ENCODE data around the gene ZNF385B.
A peak's percentile ranks its signal among the peaks of the same experiment; 100 is the strongest.

ZNF385B gene

DNA sequence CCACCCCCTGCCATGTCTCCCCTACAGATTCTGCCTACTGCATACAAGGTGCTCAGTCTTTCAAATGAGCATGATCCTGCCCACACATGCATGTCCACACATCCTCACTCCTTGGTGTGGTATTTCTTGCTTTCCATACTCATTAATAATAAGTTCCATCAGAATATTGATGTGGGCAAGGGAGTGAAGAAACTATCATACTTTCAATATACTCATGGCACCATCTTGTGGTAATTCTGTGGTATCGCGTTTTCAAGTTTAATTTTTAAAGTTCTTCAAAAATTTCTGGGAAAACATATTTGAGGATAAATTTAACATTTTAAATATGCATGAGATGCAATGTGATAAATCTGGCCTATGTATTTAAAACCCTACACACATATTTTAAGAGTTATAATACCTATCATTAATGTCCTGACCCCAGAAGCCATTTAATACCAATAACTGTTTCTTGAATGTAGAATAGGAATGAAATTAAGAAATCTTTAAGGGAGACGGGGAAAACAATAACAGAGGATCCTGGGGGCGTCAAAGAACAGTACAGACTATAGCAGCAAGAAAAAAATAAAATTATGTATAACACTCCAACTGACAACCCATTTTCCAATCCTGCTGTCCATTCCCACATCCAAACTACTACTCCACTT lies 110.1 kb downstream of the ZNF385B start:
- no peak for DNase-seq (ENCODE audit: extremely low read depth, low read depth)

DNA sequence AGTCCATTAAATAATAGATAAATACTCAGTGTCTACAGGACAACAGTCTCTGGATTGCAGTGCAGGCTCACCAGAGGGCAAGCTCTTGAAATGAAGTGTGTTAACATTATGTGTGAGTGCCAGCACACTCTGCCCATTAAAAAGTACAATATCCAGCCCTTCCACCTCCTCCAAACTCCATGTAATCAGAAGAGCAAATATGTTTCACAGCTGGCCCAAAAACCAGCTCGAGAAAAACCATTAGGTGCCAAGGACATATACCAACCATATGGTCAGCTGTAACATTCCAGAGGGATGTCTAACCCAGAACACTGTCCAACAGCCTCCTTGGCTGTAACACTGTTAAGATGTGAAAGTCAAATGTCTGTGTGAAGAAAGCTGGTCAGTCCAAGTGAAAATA lies 112.2 kb downstream of the ZNF385B start:
- DNase-seq (ENCODE audit: extremely low read depth, low read depth) = no peak
- TF ChIP-seq, protein P1, sequence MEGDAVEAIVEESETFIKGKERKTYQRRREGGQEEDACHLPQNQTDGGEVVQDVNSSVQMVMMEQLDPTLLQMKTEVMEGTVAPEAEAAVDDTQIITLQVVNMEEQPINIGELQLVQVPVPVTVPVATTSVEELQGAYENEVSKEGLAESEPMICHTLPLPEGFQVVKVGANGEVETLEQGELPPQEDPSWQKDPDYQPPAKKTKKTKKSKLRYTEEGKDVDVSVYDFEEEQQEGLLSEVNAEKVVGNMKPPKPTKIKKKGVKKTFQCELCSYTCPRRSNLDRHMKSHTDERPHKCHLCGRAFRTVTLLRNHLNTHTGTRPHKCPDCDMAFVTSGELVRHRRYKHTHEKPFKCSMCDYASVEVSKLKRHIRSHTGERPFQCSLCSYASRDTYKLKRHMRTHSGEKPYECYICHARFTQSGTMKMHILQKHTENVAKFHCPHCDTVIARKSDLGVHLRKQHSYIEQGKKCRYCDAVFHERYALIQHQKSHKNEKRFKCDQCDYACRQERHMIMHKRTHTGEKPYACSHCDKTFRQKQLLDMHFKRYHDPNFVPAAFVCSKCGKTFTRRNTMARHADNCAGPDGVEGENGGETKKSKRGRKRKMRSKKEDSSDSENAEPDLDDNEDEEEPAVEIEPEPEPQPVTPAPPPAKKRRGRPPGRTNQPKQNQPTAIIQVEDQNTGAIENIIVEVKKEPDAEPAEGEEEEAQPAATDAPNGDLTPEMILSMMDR (IDR thresholded peaks at IDR 0.05; ENCODE audit: low read depth, low read length) = no peak

More for the DNA sequence above, 110.1 kb downstream of the ZNF385B start:
- TF ChIP-seq, protein P1 (IDR thresholded peaks at IDR 0.05; ENCODE audit: low read depth, low read length) = peak; percentile 56

DNA sequence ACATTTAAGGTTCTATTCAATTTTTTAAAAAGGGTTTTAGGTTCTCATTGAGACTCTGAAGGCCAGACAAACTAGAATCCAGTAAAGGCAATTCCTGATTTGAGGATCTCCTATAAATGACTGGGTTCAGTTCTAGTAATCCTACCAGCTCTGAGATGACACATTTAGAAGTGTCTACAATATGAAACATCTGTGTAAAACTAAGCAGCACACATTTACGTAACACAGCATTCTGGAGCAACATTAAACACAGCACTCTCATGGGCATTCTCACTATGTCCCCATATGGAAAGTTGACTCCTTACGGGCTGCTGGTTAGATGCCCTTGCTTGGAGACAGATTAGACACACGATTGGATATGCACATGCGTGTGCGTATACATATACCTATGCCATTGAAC lies 114.4 kb downstream of the ZNF385B start:
- DNase-seq (ENCODE audit: extremely low read depth, low read depth) = no peak

DNA sequence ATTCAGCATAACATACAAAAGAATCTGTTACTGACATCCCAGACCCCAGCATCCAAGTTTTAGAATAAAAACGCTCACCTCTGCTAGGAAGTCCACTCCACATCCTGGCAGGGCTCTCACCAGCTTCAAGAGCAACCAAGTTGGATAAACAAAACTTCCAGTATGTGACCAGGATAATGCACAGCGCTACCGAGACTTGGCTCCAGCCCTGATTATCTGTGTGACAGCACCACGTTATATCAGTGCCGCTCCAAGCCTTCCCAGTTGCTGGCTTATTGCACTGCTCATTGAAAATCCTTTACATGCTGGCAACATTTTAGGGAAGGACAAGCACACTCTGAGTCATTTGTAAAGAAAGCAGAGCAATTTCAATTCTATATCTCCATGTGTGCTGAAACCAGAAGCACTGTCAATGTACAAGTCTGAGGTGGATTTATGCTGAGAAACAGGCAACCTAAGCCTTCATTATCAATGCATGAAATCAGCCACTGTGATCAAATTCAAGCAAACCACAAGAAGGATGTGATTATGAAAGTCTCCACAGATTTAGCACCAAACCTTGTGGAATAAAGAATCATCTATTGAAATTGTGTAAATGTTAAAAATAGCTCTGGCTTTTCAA lies 115.7 kb downstream of the ZNF385B start:
- no peak for DNase-seq (ENCODE audit: extremely low read depth, low read depth)
- TF ChIP-seq, protein P1 (IDR thresholded peaks at IDR 0.05; ENCODE audit: low read depth, low read length) = no peak

More for the DNA sequence above, 114.4 kb downstream of the ZNF385B start:
- TF ChIP-seq, protein P1 (IDR thresholded peaks at IDR 0.05; ENCODE audit: low read depth, low read length) = no peak

DNA sequence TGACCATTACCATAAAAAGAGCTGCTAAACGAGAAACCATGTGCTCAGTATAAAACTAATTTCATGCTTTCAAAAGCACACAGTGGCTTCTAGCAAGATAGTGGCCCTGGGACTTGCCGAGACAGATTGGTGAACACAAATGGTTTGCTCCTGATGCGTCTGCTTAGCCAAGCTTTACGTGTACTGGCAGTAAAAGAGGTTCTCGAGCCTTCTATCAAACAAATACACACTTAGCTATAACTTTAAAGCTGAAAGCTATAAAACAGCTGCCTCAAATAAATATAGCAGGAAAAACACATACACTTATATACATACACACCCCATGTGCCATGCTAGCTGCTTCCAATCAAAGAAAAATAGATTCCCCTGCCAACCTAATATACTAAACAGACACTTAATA lies 117.0 kb downstream of the ZNF385B start:
- TF ChIP-seq, protein P1 (IDR thresholded peaks at IDR 0.05; ENCODE audit: low read depth, low read length) = no peak

DNA sequence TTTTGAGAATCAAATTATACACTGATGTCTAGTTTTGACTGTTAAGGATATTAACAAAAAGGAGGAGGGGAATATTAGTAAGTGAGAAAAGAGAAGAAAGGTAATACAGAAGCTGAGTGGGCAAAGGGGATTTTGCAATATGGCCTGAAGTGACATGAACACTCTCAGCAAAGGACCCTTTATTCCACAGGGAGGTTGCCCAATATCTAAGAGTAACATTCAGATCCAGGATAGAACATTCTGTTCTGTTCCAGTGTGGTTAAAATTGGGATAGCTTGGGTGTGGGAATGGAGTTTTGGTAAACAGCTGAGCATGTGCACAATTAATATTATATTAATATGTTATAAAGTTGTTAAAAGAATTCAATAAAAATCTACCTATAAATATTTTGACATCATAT lies 120.1 kb downstream of the ZNF385B start:
- DNase-seq (ENCODE audit: extremely low read depth, low read depth) = no peak
- TF ChIP-seq, protein P1 (IDR thresholded peaks at IDR 0.05; ENCODE audit: low read depth, low read length) = no peak

More for the DNA sequence above, 117.0 kb downstream of the ZNF385B start:
- DNase-seq (ENCODE audit: extremely low read depth, low read depth) = no peak

DNA sequence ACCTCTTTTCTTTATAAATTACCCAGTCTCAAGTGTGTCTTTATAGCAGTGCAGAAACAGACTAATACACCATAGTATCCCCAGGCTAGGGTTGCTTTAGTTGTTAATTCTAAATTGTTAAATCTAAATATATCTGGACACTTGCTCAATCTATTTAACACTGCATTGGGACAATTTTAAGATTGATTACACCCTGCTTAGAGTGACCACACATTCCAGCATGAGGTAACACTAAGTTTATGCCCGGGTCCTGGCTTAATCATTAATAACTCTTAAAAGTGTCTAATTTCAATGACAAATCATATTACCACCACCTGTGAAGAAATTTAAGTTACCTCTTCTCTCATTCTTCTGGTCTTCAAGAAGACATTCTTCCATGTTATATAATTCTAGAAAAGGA lies 131.4 kb downstream of the ZNF385B start:
- TF ChIP-seq, protein P1 (IDR thresholded peaks at IDR 0.05; ENCODE audit: low read depth, low read length) = no peak
- DNase-seq (ENCODE audit: extremely low read depth, low read depth) = no peak
